Prostate gland (tissue), 2 donors: ENCODE measurements around the gene NAALADL2.

Experiments
- CTCF ChIP-seq, 4 experiments: fragments of 200-600 bp in 2 of 4; fragments of 450-650 bp in 2 of 4; sonication (generic) in 2 of 4; IDR thresholded peaks; 1 replicate in 3 of 4; 2 replicates in 1 of 4; pipeline ENCODE4 v1.5.1; 2016 to 2019; ENCODE audit warnings: antibody characterized with exemption in 4 of 4, mild to moderate bottlenecking in 2 of 4, moderate library complexity in 2 of 4
- POLR2AphosphoS5 ChIP-seq: sonication (generic); formaldehyde crosslinking; IDR thresholded peaks from one replicate; pipeline ENCODE4 v1.6.1; 2017; ENCODE audit warnings: antibody characterized with exemption

GRCh38 chr3:175355801-175356335 lies 496.7 kb downstream of the NAALADL2 start:
- TF ChIP-seq CTCF (IDR thresholded peaks at IDR 0.05) (no peak), POLR2AphosphoS5 (no peak)
